Measurements from ENCODE around the gene THOC2.

Gene THOC2

DNA sequence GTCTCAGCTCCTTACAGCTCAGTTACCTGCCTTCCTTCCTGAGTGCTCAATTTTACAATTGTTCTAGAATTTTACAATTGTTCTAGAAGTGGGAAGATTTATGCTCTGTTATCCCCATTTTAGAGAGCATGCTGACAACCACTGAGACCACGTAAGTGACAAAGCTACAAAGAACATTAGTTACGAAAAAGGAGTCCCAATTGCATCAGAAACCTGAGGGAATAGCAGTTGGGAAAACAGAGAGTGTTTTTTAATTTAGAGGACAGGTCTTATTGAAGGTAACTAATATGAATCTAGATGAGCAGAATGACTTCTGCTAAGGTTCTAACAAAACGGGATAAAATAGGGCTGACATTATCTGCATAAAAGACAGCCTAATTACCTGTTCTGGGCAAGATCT lies 103.3 kb downstream of the THOC2 start:
- TF ChIP-seq POLR2AphosphoS5 (IDR thresholded peaks at IDR 0.05; ENCODE audit: low read depth, low read length), result no peak
- no peak for TF ChIP-seq TAF1 (IDR thresholded peaks at IDR 0.05; ENCODE audit: low read depth, low read length)
- DNase-seq (ENCODE audit: insufficient read length, low spot score), result no peak
- FAIRE-seq, result no peak

- TF ChIP-seq TAF1 (IDR thresholded peaks at IDR 0.05; ENCODE audit: low read depth, low read length) (no peak), PAX5 (IDR thresholded peaks at IDR 0.05; ENCODE audit: insufficient read depth, low read length, severe bottlenecking) (no peak), POLR2AphosphoS5 (IDR thresholded peaks at IDR 0.05; ENCODE audit: low read depth, low read length) (no peak), SPI1 (IDR thresholded peaks at IDR 0.05; ENCODE audit: low read depth, low read length) (no peak), POU2F2 (IDR thresholded peaks at IDR 0.05; ENCODE audit: low read depth, low read length) (no peak), POLR2A (IDR thresholded peaks at IDR 0.05; ENCODE audit: low read depth, low read length) (no peak)
- FAIRE-seq, result no peak
- no peak for DNase-seq (ENCODE audit: insufficient read length, low spot score)
These were observed 105.9 kb downstream of the THOC2 start for GRCh38 chrX:123626962-123627361.

DNA sequence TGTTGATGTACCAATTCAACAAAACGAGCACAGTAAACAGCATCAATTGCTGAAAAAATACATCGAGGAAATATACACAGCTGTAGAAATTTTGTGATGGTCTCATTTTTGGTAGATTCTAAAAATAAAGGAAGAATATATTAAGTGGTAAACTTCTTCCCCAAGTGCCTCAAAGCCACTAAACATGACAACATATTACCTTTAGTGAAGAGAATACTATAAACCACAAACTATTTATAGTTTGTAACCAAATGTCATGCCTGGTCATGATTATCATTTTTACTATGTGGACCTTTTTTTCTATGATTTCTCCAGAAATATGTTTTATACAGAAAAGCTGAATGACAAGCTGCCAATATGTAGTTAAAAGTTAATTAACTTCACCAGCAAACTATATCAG lies 106.9 kb downstream of the THOC2 start:
- FAIRE-seq, result peak; percentile 16
- TF ChIP-seq POU2F2 (IDR thresholded peaks at IDR 0.05; ENCODE audit: low read depth, low read length) (no peak), POLR2AphosphoS5 (IDR thresholded peaks at IDR 0.05; ENCODE audit: low read depth, low read length) (no peak), PAX5 (IDR thresholded peaks at IDR 0.05; ENCODE audit: insufficient read depth, low read length, severe bottlenecking) (no peak), POLR2A (IDR thresholded peaks at IDR 0.05; ENCODE audit: low read depth, low read length) (no peak), TAF1 (IDR thresholded peaks at IDR 0.05; ENCODE audit: low read depth, low read length) (no peak)
- DNase-seq (ENCODE audit: insufficient read length, low spot score), result no peak

DNA sequence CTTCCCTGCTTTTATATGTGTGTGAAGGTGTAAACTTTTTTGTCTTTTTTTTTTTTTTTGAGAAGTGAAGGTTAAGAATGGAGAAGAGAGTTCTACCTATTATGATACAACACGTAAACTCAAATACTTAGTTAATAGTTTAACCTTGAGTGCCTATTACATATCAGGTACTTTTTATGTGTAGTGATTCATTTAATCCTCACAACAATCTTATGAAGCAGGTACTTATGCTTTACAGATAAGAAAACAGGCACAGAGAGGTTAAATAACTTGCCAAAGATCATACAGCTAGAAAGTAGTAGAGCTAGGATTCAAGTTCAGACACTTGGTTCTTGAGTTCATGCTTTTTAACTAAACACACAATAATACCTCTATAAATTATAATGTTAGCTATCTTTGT lies 107.4 kb downstream of the THOC2 start:
- FAIRE-seq (no peak), DNase-seq (ENCODE audit: insufficient read length, low spot score) (no peak)
- TF ChIP-seq PAX5 (IDR thresholded peaks at IDR 0.05; ENCODE audit: insufficient read depth, low read length, severe bottlenecking) (no peak), POU2F2 (IDR thresholded peaks at IDR 0.05; ENCODE audit: low read depth, low read length) (no peak), POLR2AphosphoS5 (IDR thresholded peaks at IDR 0.05; ENCODE audit: low read depth, low read length) (no peak), TAF1 (IDR thresholded peaks at IDR 0.05; ENCODE audit: low read depth, low read length) (no peak), SPI1 (IDR thresholded peaks at IDR 0.05; ENCODE audit: low read depth, low read length) (no peak), POLR2A (IDR thresholded peaks at IDR 0.05; ENCODE audit: low read depth, low read length) (no peak)

- no peak for TF ChIP-seq SPI1 (IDR thresholded peaks at IDR 0.05; ENCODE audit: low read depth, low read length)
- no peak for TF ChIP-seq POLR2AphosphoS5 (IDR thresholded peaks at IDR 0.05; ENCODE audit: low read depth, low read length)
- no peak for TF ChIP-seq POLR2A (IDR thresholded peaks at IDR 0.05; ENCODE audit: low read depth, low read length)
- no peak for TF ChIP-seq PAX5 (IDR thresholded peaks at IDR 0.05; ENCODE audit: insufficient read depth, low read length, severe bottlenecking)
- no peak for TF ChIP-seq POU2F2 (IDR thresholded peaks at IDR 0.05; ENCODE audit: low read depth, low read length)
- TF ChIP-seq TAF1 (IDR thresholded peaks at IDR 0.05; ENCODE audit: low read depth, low read length), result no peak
- FAIRE-seq (no peak), DNase-seq (ENCODE audit: insufficient read length, low spot score) (no peak)
These were observed 115.8 kb downstream of the THOC2 start for GRCh38 chrX:123617007-123617406.

GRCh38 chrX:123610915-123611314 lies 121.9 kb downstream of the THOC2 start:
- DNase-seq (ENCODE audit: insufficient read length, low spot score), result no peak

DNA sequence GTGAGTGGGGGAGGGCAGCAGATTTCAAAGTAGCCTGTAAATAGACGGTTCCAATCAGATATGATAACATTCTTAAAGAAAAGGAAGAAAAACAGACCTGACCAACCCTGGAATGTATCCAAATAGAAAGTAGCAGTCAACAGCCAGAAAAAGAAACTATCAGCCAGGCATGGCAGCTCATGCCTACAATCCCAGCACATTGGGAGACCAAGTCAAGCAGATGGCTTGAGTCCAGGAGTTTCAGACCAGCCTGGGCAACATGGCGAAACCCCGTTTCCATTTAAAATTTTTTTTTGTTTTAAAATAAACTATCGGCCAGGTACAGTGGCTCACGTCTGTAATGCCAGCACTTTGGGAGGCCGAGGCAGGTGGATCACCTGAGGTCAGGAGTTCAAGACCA lies 125.0 kb downstream of the THOC2 start:
- TF ChIP-seq TAF1 (IDR thresholded peaks at IDR 0.05; ENCODE audit: low read depth, low read length) (no peak), POU2F2 (IDR thresholded peaks at IDR 0.05; ENCODE audit: low read depth, low read length) (no peak), SPI1 (IDR thresholded peaks at IDR 0.05; ENCODE audit: low read depth, low read length) (no peak), POLR2A (IDR thresholded peaks at IDR 0.05; ENCODE audit: low read depth, low read length) (no peak), PAX5 (IDR thresholded peaks at IDR 0.05; ENCODE audit: insufficient read depth, low read length, severe bottlenecking) (no peak), POLR2AphosphoS5 (IDR thresholded peaks at IDR 0.05; ENCODE audit: low read depth, low read length) (no peak)
- no peak for FAIRE-seq

More at GRCh38 chrX:123610915-123611314, 121.9 kb downstream of the THOC2 start:
- TF ChIP-seq TAF1 (IDR thresholded peaks at IDR 0.05; ENCODE audit: low read depth, low read length) (no peak), PAX5 (IDR thresholded peaks at IDR 0.05; ENCODE audit: insufficient read depth, low read length, severe bottlenecking) (no peak), POLR2A (IDR thresholded peaks at IDR 0.05; ENCODE audit: low read depth, low read length) (no peak), POU2F2 (IDR thresholded peaks at IDR 0.05; ENCODE audit: low read depth, low read length) (no peak)
- FAIRE-seq, result peak; percentile 70

DNA sequence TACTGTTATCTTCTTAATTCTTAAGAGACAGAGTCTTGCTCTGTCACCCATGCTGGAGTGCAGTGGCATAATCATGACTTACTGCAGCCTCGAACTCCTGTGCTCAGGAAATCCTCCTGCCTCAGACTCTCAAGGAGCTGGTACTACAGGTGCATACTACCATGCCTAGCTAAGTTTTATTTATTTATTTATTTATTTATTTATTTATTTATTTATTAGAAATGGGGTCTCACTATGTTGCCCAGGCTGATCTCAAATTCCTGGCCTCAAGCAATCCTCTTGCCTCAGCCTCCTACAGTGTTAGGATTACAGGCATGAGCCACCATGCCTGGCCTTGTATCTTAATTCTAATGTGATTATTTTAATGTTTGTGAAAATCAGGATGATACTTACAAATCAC lies 125.6 kb downstream of the THOC2 start:
- TF ChIP-seq POU2F2 (IDR thresholded peaks at IDR 0.05; ENCODE audit: low read depth, low read length), result no peak
- no peak for TF ChIP-seq POLR2A (IDR thresholded peaks at IDR 0.05; ENCODE audit: low read depth, low read length)
- TF ChIP-seq SPI1 (IDR thresholded peaks at IDR 0.05; ENCODE audit: low read depth, low read length), result no peak
- no peak for TF ChIP-seq PAX5 (IDR thresholded peaks at IDR 0.05; ENCODE audit: insufficient read depth, low read length, severe bottlenecking)
- TF ChIP-seq TAF1 (IDR thresholded peaks at IDR 0.05; ENCODE audit: low read depth, low read length), result no peak
- TF ChIP-seq POLR2AphosphoS5 (IDR thresholded peaks at IDR 0.05; ENCODE audit: low read depth, low read length), result no peak
- FAIRE-seq (no peak), DNase-seq (ENCODE audit: insufficient read length, low spot score) (no peak)

More for the DNA sequence above, 125.0 kb downstream of the THOC2 start:
- no peak for DNase-seq (ENCODE audit: insufficient read length, low spot score)

- TF ChIP-seq POU2F2 (IDR thresholded peaks at IDR 0.05; ENCODE audit: low read depth, low read length) (no peak), PAX5 (IDR thresholded peaks at IDR 0.05; ENCODE audit: insufficient read depth, low read length, severe bottlenecking) (no peak), POLR2AphosphoS5 (IDR thresholded peaks at IDR 0.05; ENCODE audit: low read depth, low read length) (no peak), TAF1 (IDR thresholded peaks at IDR 0.05; ENCODE audit: low read depth, low read length) (no peak), SPI1 (IDR thresholded peaks at IDR 0.05; ENCODE audit: low read depth, low read length) (no peak)
- FAIRE-seq, result no peak
These were observed 129.4 kb downstream of the THOC2 start for GRCh38 chrX:123603491-123603890.

GRCh38 chrX:123601437-123601836 lies 131.4 kb downstream of the THOC2 start:
- no peak for TF ChIP-seq PAX5 (IDR thresholded peaks at IDR 0.05; ENCODE audit: insufficient read depth, low read length, severe bottlenecking)
- TF ChIP-seq POLR2A (IDR thresholded peaks at IDR 0.05; ENCODE audit: low read depth, low read length), result no peak
- TF ChIP-seq SPI1 (IDR thresholded peaks at IDR 0.05; ENCODE audit: low read depth, low read length), result no peak
- no peak for TF ChIP-seq POLR2AphosphoS5 (IDR thresholded peaks at IDR 0.05; ENCODE audit: low read depth, low read length)
- TF ChIP-seq POU2F2 (IDR thresholded peaks at IDR 0.05; ENCODE audit: low read depth, low read length), result no peak
- TF ChIP-seq TAF1 (IDR thresholded peaks at IDR 0.05; ENCODE audit: low read depth, low read length), result no peak
- no peak for DNase-seq (ENCODE audit: insufficient read length, low spot score)
- no peak for FAIRE-seq

More at GRCh38 chrX:123603491-123603890, 129.4 kb downstream of the THOC2 start:
- DNase-seq (ENCODE audit: insufficient read length, low spot score), result no peak
